Fibroblast of lung (primary cell): ENCODE measurements around the gene MYOCD. TPM values are rescaled to one million over a fixed set of nuclear protein-coding genes. Genes with fewer than 3 reads are reported as not detected.

Source experiments
- DNase-seq, 2 donors: peaks; one replicate each; pipeline versions ENCODE4 v3.0.0 to v3.0.0-alpha.2; 2010; ENCODE audit warnings: low read depth in 2 of 2
- H2AFZ ChIP-seq: 2 replicates; pipeline ENCODE4 v1.5.1; 2012; ENCODE audit warnings: low read length, control low read depth, inconsistent platforms
- H3K27ac ChIP-seq: 2 replicates; pipeline ENCODE4 v1.5.1; 2011; ENCODE audit warnings: low read length, control low read depth; ENCODE audit not compliant: insufficient read depth
- H3K27me3 ChIP-seq: 2 replicates; pipeline ENCODE4 v1.5.1; 2011; ENCODE audit warnings: mild to moderate bottlenecking, low read length; ENCODE audit not compliant: control insufficient read depth, insufficient read depth
- H3K36me3 ChIP-seq: 2 replicates; pipeline ENCODE4 v1.5.1; 2011; ENCODE audit warnings: low read length; ENCODE audit not compliant: control insufficient read depth, insufficient read depth
- H3K4me1 ChIP-seq: 2 replicates; pipeline ENCODE4 v1.5.1; 2011; ENCODE audit warnings: low read length; ENCODE audit not compliant: control insufficient read depth, insufficient read depth; ENCODE audit errors: extremely low read depth
- H3K4me2 ChIP-seq: 2 replicates; pipeline ENCODE4 v1.5.1; 2011; ENCODE audit warnings: low read length, control low read depth; ENCODE audit not compliant: insufficient read depth; ENCODE audit errors: extremely low read depth
- H3K4me3 ChIP-seq, 4 experiments: fragments of 200-600 bp in 1 of 4; sonication (generic) in 1 of 4; replicated peaks in 1 of 4; 2 replicates each; pipeline ENCODE4 v1.5.1; 2011 to 2016; ENCODE audit warnings: low read length in 4 of 4, low read depth in 3 of 4, mild to moderate bottlenecking in 3 of 4, control low read depth in 2 of 4, inconsistent platforms in 1 of 4, mixed read lengths in 1 of 4; ENCODE audit not compliant: insufficient read depth in 1 of 4; ENCODE audit errors: control extremely low read depth in 1 of 4
- H3K79me2 ChIP-seq: 2 replicates; pipeline ENCODE4 v1.5.1; 2012; ENCODE audit warnings: mild to moderate bottlenecking, low read length, inconsistent platforms; ENCODE audit not compliant: control insufficient read depth, insufficient read depth
- H3K9ac ChIP-seq: 2 replicates; pipeline ENCODE4 v1.5.1; 2011; ENCODE audit warnings: mild to moderate bottlenecking, low read length, control low read depth; ENCODE audit not compliant: insufficient read depth
- H3K9me3 ChIP-seq: 2 replicates; pipeline ENCODE4 v1.5.1; 2012; ENCODE audit warnings: low read depth, low read length; ENCODE audit not compliant: control insufficient read depth, insufficient read depth
- H4K20me1 ChIP-seq: 2 replicates; pipeline ENCODE4 v1.5.1; 2011; ENCODE audit warnings: low read length; ENCODE audit not compliant: control insufficient read depth, insufficient read depth; ENCODE audit errors: extremely low read depth
- EZH2 ChIP-seq: IDR thresholded peaks from 2 replicates; pipeline ENCODE4 v1.5.1; 2012; ENCODE audit warnings: low read length, control low read depth, mild to moderate bottlenecking; ENCODE audit errors: missing control alignments
- polyA plus RNA-seq, 2 donors: library from polyadenylated mRNA; depleted of rRNA in 1 of 2; stranded (reverse) in 1 of 2; unstranded in 1 of 2; fragments of >200 nt; gene quantifications; 2 replicates each; pipeline ENCODE4 v1.2.1, GENCODE V29; 2011 to 2012; ENCODE audit warnings: missing spikeins in 1 of 2
- total RNA-seq: library from RNA; depleted of rRNA; stranded (reverse); fragments of >200 nt; gene quantifications from 2 replicates; pipeline ENCODE4 v1.2.1, GENCODE V29; 2014
- TF ChIP-seq, protein P1 (sequence below), 2 donors: IDR thresholded peaks in 1 of 2; conservative IDR thresholded peaks in 1 of 2; 1 replicate in 1 of 2; 2 replicates in 1 of 2; pipeline ENCODE4 v1.5.1; 2011 to 2012; ENCODE audit warnings: low read length in 2 of 2, control low read depth in 1 of 2, inconsistent platforms in 1 of 2, low read depth in 1 of 2, mild to moderate bottlenecking in 1 of 2

The MYOCD gene
- total and polyA plus RNA-seq, 2 donors (not counting 1 experiment from before 2014, with no cell fraction given), result 0.17 to 0.99 TPM

DNA sequence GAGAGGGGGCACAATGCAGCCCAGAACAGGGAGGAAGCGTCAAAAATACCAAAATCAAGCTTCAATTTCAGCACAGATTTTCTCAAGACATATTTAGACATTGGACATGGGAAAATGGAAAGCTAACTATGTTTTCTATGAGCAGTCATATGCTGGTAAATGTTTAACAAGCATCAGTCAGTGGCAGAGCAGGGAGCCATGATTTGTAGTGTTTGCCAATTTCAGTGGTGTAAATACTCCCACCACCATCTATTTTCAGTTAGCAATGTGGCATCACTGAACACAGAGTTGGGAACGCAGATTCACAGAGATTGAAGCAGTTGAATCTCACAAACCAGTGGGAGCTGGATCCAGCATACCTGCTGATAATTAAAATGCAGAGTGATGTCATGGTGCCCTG lies 24.6 kb upstream of the MYOCD start:
- Histone ChIP-seq H3K36me3 (no peaks in the 10 kb centered on the region), H3K9ac (no peak overlapping the region), H4K20me1 (no peaks in the 10 kb centered on the region), H3K9me3 (no peaks in the 10 kb centered on the region), H3K4me3 (no peak overlapping the region), H3K4me2 (no peak overlapping the region), H3K79me2 (no peaks in the 10 kb centered on the region), H3K27me3 (no peaks in the 10 kb centered on the region), H2AFZ (no peak overlapping the region), H3K27ac (no peak overlapping the region), H3K4me1 (peaks cover 3% of the 10 kb centered on the region)
- no peak for DNase-seq
- TF ChIP-seq, protein P1, sequence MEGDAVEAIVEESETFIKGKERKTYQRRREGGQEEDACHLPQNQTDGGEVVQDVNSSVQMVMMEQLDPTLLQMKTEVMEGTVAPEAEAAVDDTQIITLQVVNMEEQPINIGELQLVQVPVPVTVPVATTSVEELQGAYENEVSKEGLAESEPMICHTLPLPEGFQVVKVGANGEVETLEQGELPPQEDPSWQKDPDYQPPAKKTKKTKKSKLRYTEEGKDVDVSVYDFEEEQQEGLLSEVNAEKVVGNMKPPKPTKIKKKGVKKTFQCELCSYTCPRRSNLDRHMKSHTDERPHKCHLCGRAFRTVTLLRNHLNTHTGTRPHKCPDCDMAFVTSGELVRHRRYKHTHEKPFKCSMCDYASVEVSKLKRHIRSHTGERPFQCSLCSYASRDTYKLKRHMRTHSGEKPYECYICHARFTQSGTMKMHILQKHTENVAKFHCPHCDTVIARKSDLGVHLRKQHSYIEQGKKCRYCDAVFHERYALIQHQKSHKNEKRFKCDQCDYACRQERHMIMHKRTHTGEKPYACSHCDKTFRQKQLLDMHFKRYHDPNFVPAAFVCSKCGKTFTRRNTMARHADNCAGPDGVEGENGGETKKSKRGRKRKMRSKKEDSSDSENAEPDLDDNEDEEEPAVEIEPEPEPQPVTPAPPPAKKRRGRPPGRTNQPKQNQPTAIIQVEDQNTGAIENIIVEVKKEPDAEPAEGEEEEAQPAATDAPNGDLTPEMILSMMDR (conservative IDR thresholded peaks at IDR 0.05 in 1 of 2, IDR thresholded peaks at IDR 0.05 in 1 of 2; ENCODE audit: low read depth in 1 of 2, low read length in 2 of 2), result no peak
- no peak for TF ChIP-seq EZH2

DNA sequence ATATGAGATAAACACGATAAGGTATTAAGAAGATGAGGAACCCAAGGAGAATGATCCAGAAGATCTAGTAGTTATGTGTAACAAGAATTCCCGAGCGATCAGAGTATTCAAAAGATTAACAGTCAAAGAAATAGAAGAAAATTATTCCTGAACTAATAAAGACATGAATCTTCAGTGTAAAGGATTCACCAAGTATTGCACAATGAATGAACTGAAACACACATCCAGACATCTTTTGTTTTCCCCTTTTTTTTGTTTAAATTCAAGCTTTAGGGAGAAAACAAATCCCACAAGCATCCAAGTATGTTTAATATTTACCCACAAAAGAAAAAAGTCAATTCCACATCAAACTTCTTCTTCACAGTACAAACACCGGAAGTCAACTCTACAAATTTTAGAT lies 23.7 kb upstream of the MYOCD start:
- H3K9me3 ChIP-seq, result no peaks in the 10 kb centered on the region
- H3K36me3 ChIP-seq, result no peaks in the 10 kb centered on the region
- H3K4me1 ChIP-seq, result peaks cover 3% of the 10 kb centered on the region
- H3K4me2 ChIP-seq, result no peak overlapping the region
- no peak overlapping the region for H3K4me3 ChIP-seq
- TF ChIP-seq, protein P1 (conservative IDR thresholded peaks at IDR 0.05 in 1 of 2, IDR thresholded peaks at IDR 0.05 in 1 of 2; ENCODE audit: low read depth in 1 of 2, low read length in 2 of 2), result no peak
- TF ChIP-seq EZH2, result no peak
- H3K9ac ChIP-seq, result no peak overlapping the region
- H3K27ac ChIP-seq, result no peak overlapping the region
- no peak for DNase-seq
- H3K27me3 ChIP-seq, result no peaks in the 10 kb centered on the region
- H3K79me2 ChIP-seq, result no peaks in the 10 kb centered on the region
- no peaks in the 10 kb centered on the region for H4K20me1 ChIP-seq
- H2AFZ ChIP-seq, result no peak overlapping the region

DNA sequence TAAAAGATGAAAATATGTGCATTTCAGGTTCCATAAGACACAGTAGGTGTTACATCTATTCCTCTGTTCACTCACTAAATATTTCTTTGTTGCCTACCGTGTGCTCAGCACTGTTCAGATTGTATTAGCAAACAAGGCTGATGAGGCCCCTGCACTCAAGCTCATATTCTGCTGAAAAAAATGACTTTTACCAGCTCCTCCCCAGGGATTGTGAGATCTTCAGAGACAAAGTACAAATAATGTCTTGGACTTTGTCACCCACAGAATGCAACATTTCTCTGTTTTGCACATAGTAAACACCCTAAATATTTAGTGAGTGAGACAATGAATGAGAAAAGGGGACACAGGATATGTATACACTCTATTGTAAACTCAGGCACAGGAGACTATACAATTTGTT lies 21.9 kb upstream of the MYOCD start:
- H3K4me2 ChIP-seq, result no peak overlapping the region
- H3K4me3 ChIP-seq, result no peak overlapping the region
- no peak for TF ChIP-seq EZH2
- TF ChIP-seq, protein P1 (conservative IDR thresholded peaks at IDR 0.05 in 1 of 2, IDR thresholded peaks at IDR 0.05 in 1 of 2; ENCODE audit: low read depth in 1 of 2, low read length in 2 of 2), result no peak
- H3K27me3 ChIP-seq, result no peaks in the 10 kb centered on the region
- DNase-seq, result no peak
- no peaks in the 10 kb centered on the region for H3K9me3 ChIP-seq
- H4K20me1 ChIP-seq, result no peaks in the 10 kb centered on the region
- no peaks in the 10 kb centered on the region for H3K36me3 ChIP-seq
- H3K27ac ChIP-seq, result no peak overlapping the region
- H2AFZ ChIP-seq, result no peak overlapping the region
- H3K79me2 ChIP-seq, result no peaks in the 10 kb centered on the region
- no peak overlapping the region for H3K9ac ChIP-seq
- no peaks in the 10 kb centered on the region for H3K4me1 ChIP-seq
